Glomerular endothelial cell (primary cell): ENCODE results near the gene BAZ1B. TPM values are rescaled to one million over a fixed set of nuclear protein-coding genes. Genes with fewer than 3 reads are reported as not detected.

Source experiments
- DNase-seq: peaks from one replicate; pipeline ENCODE4 v3.0.0-alpha.2; 2011; ENCODE audit warnings: low read depth, low spot score; ENCODE audit errors: extremely low read depth
- total RNA-seq: library from RNA; depleted of rRNA; stranded (reverse); fragments of >200 nt; gene quantifications from 2 replicates; pipeline ENCODE4 v1.2.3, GENCODE V29; 2015

The BAZ1B gene
- total RNA-seq, 1 donor from 2014 or later = 57.2 TPM

DNA sequence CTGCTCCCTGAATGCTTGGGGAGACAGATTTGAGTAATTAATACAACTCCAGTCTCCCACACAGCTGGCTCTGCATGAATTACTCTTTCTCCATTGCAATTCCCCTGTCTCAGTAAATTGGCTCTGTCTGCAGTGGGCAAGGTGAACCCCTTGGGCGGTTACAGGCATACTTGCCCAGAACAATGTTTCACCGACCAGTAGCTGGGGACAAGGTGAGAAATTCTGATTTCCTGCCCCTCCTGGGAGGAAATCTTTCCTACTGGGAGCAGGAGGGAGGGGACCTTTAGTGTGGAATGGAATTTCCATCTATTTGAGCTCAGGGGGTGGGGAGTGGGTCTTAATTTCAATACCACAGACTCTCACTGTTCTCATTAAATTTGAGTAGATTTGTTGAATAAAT is 130.7 kb downstream of the BAZ1B start:
- no peak for DNase-seq

Other genes with a start within 250 kb of the BAZ1B start
- gene NSUN5, start 213.5 kb downstream of the BAZ1B start, total RNA-seq = 8.9 and 11.9 TPM in 2 replicates
- not detected in 2 replicates for gene TRIM50, start 194.2 kb downstream of the BAZ1B start, total RNA-seq
- not detected in 2 replicates for gene FKBP6, start 194.1 kb downstream of the BAZ1B start, total RNA-seq
- gene FZD9, start 88.5 kb downstream of the BAZ1B start, total RNA-seq = 1.6 and 1.9 TPM in 2 replicates
- gene BCL7B, start 35.4 kb upstream of the BAZ1B start, total RNA-seq = 53.7 and 60.2 TPM in 2 replicates
- gene TBL2, start 56.3 kb upstream of the BAZ1B start, total RNA-seq = 43.4 and 70.9 TPM in 2 replicates
- gene MLXIPL, start 102.2 kb upstream of the BAZ1B start, total RNA-seq = not detected in 2 replicates
- 2.8 and 6.9 TPM in 2 replicates for gene VPS37D, start 145.5 kb upstream of the BAZ1B start, total RNA-seq
- gene DNAJC30, start 161.2 kb upstream of the BAZ1B start, total RNA-seq = 4.6 and 5.4 TPM in 2 replicates
- gene BUD23, start 161.3 kb upstream of the BAZ1B start, total RNA-seq = 57.3 and 59.3 TPM in 2 replicates
- 19.5 and 22.0 TPM in 2 replicates for gene STX1A, start 197.4 kb upstream of the BAZ1B start, total RNA-seq
- gene ABHD11, start 216.5 kb upstream of the BAZ1B start, total RNA-seq = 12.4 and 14.3 TPM in 2 replicates
- not detected in 2 replicates for gene CLDN3, start 248.0 kb upstream of the BAZ1B start, total RNA-seq